Gastroesophageal sphincter (tissue), 3 donors: ENCODE measurements around the gene FHIP1A.

Experiments used
- EP300 ChIP-seq: sonication (generic); formaldehyde crosslinking; IDR thresholded peaks from one replicate; pipeline ENCODE4 v1.6.1; 2017; ENCODE audit warnings: antibody characterized with exemption, mild to moderate bottlenecking
- POLR2A ChIP-seq, 2 donors: fragments of 450-650 bp; IDR thresholded peaks; one replicate each; pipeline ENCODE4 v1.6.1; 2017; ENCODE audit warnings: antibody characterized with exemption in 2 of 2, mild to moderate bottlenecking in 2 of 2, moderate library complexity in 1 of 2
- POLR2AphosphoS5 ChIP-seq: sonication (generic); formaldehyde crosslinking; IDR thresholded peaks from one replicate; pipeline ENCODE4 v1.6.1; 2017; ENCODE audit warnings: antibody characterized with exemption
- TF ChIP-seq, protein P1 (sequence below), 4 experiments: fragments of 200-600 bp in 2 of 4; fragments of 450-650 bp in 2 of 4; sonication (generic) in 1 of 4; IDR thresholded peaks; one replicate each; pipeline ENCODE4 v1.5.1; 2017 to 2019; ENCODE audit warnings: antibody characterized with exemption in 4 of 4, mild to moderate bottlenecking in 2 of 4, moderate library complexity in 2 of 4

DNA sequence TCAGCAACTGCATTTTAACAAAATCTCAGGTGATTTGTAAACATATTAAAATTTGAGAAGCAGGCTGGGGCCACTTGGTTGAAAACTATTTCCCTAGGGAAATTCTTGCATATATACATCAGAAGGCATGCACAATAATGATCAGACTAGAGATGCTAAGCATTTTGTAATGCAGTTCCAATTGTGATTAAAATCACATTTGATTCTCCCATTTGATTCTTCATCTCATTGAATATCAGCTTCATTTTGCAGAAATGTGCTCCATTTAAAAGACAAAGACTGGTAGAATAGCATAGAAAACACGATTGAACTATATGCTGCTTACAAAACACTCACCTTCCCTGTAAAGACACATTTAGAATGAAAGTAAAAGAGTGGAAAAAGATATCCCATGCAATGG is 32.4 kb upstream of the FHIP1A start:
- TF ChIP-seq, protein P1, sequence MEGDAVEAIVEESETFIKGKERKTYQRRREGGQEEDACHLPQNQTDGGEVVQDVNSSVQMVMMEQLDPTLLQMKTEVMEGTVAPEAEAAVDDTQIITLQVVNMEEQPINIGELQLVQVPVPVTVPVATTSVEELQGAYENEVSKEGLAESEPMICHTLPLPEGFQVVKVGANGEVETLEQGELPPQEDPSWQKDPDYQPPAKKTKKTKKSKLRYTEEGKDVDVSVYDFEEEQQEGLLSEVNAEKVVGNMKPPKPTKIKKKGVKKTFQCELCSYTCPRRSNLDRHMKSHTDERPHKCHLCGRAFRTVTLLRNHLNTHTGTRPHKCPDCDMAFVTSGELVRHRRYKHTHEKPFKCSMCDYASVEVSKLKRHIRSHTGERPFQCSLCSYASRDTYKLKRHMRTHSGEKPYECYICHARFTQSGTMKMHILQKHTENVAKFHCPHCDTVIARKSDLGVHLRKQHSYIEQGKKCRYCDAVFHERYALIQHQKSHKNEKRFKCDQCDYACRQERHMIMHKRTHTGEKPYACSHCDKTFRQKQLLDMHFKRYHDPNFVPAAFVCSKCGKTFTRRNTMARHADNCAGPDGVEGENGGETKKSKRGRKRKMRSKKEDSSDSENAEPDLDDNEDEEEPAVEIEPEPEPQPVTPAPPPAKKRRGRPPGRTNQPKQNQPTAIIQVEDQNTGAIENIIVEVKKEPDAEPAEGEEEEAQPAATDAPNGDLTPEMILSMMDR (IDR thresholded peaks at IDR 0.05), result no peak
- TF ChIP-seq POLR2AphosphoS5 (no peak), POLR2A (IDR thresholded peaks at IDR 0.05) (no peak), EP300 (no peak)
